WTC11 (cell line): ENCODE measurements around the gene TUBB4B. TPM values are rescaled to one million over a fixed set of nuclear protein-coding genes. Genes with fewer than 3 reads are reported as not detected.
A peak's percentile ranks its signal among the peaks of the same experiment; 100 is the strongest.

Experiments
- ATAC-seq: fragments of 200-7000 bp; cut with Tn5 transposase; 2 replicates; pipeline ENCODE4 v1.10.0; 2021; ENCODE audit warnings: mild to moderate bottlenecking, moderate library complexity
- Bru-seq: library from RNA; stranded (reverse); fragments of 400-500 nt; gene quantifications from one replicate; lab custom pipeline; 2021; lab: Mats Ljungman, UMichigan
- CTCF ChIA-PET: fragments of 300-600 bp; sonication (Branson Sonifier 250); formaldehyde crosslinking; loops from one replicate; lab custom pipeline; 2021; ENCODE audit warnings: antibody characterized with exemption; lab: Charles Lee
- POLR2A ChIA-PET: fragments of 350-600 bp; sonication (Branson Sonifier 250); formaldehyde crosslinking; loops from one replicate; lab custom pipeline; 2021; ENCODE audit warnings: antibody characterized with exemption; lab: Charles Lee
- DNase-seq: peaks from one replicate; pipeline ENCODE4 v3.0.0; 2021; ENCODE audit warnings: low spot score
- H3K27ac Mint-ChIP-seq: 2 replicates; pipeline ENCODE4 v1.8.0; 2021; ENCODE audit warnings: mixed read lengths
- H3K27me3 Mint-ChIP-seq: 2 replicates; pipeline ENCODE4 v1.8.0; 2021; ENCODE audit warnings: low read depth, mild to moderate bottlenecking, moderate library complexity, mixed read lengths
- H3K36me3 Mint-ChIP-seq: 2 replicates; pipeline ENCODE4 v1.8.0; 2021; ENCODE audit warnings: mixed read lengths
- H3K4me1 Mint-ChIP-seq: 2 replicates; pipeline ENCODE4 v1.8.0; 2022; ENCODE audit warnings: mixed read lengths
- H3K4me3 Mint-ChIP-seq: 2 replicates; pipeline ENCODE4 v1.8.0; 2021; ENCODE audit warnings: mild to moderate bottlenecking, moderate library complexity, mixed read lengths
- H3K9me3 Mint-ChIP-seq: 2 replicates; pipeline ENCODE4 v1.8.0; 2021; ENCODE audit warnings: mixed read lengths
- AFF4 ChIP-seq: sonication (generic); formaldehyde crosslinking; IDR thresholded peaks from 2 replicates; pipeline ENCODE4 v1.8.1; 2023; ENCODE audit warnings: mild to moderate bottlenecking, missing genetic modification reagents, borderline replicate concordance
- ATF3 ChIP-seq: sonication (generic); formaldehyde crosslinking; conservative IDR thresholded peaks from 2 replicates; pipeline ENCODE4 v1.8.1; 2022; ENCODE audit warnings: mild to moderate bottlenecking, missing genetic modification reagents
- ATF6 ChIP-seq: sonication (generic); formaldehyde crosslinking; IDR thresholded peaks from 2 replicates; pipeline ENCODE4 v1.8.1; 2023; ENCODE audit warnings: mild to moderate bottlenecking, missing genetic modification reagents
- CBFB ChIP-seq: sonication (generic); formaldehyde crosslinking; IDR thresholded peaks from 2 replicates; pipeline ENCODE4 v1.8.1; 2022; ENCODE audit warnings: mild to moderate bottlenecking, low read depth, missing genetic modification reagents
- E2F1 ChIP-seq: sonication (generic); formaldehyde crosslinking; IDR thresholded peaks from 2 replicates; pipeline ENCODE4 v1.8.0; 2022; ENCODE audit warnings: mild to moderate bottlenecking, missing genetic modification reagents
- ELF4 ChIP-seq: sonication (generic); formaldehyde crosslinking; IDR thresholded peaks from 2 replicates; pipeline ENCODE4 v1.8.1; 2022; ENCODE audit warnings: low read depth, mild to moderate bottlenecking, moderate library complexity, missing genetic modification reagents
- KAT7 ChIP-seq: sonication (generic); formaldehyde crosslinking; IDR thresholded peaks from 2 replicates; pipeline ENCODE4 v1.8.1; 2023; ENCODE audit warnings: missing genetic modification reagents, mild to moderate bottlenecking, borderline replicate concordance
- MAX ChIP-seq: sonication (generic); formaldehyde crosslinking; IDR thresholded peaks from 2 replicates; pipeline ENCODE4 v1.8.0; 2022; ENCODE audit warnings: mild to moderate bottlenecking, missing genetic modification reagents
- PREB ChIP-seq: sonication (generic); formaldehyde crosslinking; IDR thresholded peaks from 2 replicates; pipeline ENCODE4 v1.8.1; 2022; ENCODE audit warnings: mild to moderate bottlenecking, missing genetic modification reagents, moderate library complexity, borderline replicate concordance
- SMAD4 ChIP-seq: sonication (generic); formaldehyde crosslinking; IDR thresholded peaks from 2 replicates; pipeline ENCODE4 v1.8.0; 2022; ENCODE audit warnings: mild to moderate bottlenecking, missing genetic modification reagents
- SOX15 ChIP-seq: fragments of 250-450 bp; sonication (Bioruptor Pico); IDR thresholded peaks from 2 replicates; pipeline ENCODE4 v1.9.0; 2021; ENCODE audit warnings: mild to moderate bottlenecking
- STAT6 ChIP-seq: sonication (generic); formaldehyde crosslinking; conservative IDR thresholded peaks from 2 replicates; pipeline ENCODE4 v1.8.1; 2023; ENCODE audit warnings: mild to moderate bottlenecking, low read depth, missing genetic modification reagents, moderate library complexity
- TCF7 ChIP-seq: sonication (generic); formaldehyde crosslinking; IDR thresholded peaks from 2 replicates; pipeline ENCODE4 v1.8.0; 2022; ENCODE audit warnings: mild to moderate bottlenecking, low read depth, missing genetic modification reagents, moderate library complexity
- USF1 ChIP-seq: sonication (generic); formaldehyde crosslinking; IDR thresholded peaks from 2 replicates; pipeline ENCODE4 v1.8.0; 2022; ENCODE audit warnings: mild to moderate bottlenecking, missing genetic modification reagents
- ZNF219 ChIP-seq: sonication (generic); formaldehyde crosslinking; IDR thresholded peaks from 2 replicates; pipeline ENCODE4 v1.8.0; 2023; ENCODE audit warnings: missing genetic modification reagents, mild to moderate bottlenecking, borderline replicate concordance
- ZNF281 ChIP-seq: sonication (generic); formaldehyde crosslinking; IDR thresholded peaks from 2 replicates; pipeline ENCODE4 v1.8.0; 2023; ENCODE audit warnings: mild to moderate bottlenecking, missing genetic modification reagents
- ZNF317 ChIP-seq: sonication (generic); formaldehyde crosslinking; IDR thresholded peaks from 2 replicates; pipeline ENCODE4 v1.8.1; 2023; ENCODE audit warnings: low read depth, mild to moderate bottlenecking, moderate library complexity, missing genetic modification reagents, borderline replicate concordance
- ZNF671 ChIP-seq: fragments of 250-450 bp; sonication (Bioruptor Pico); IDR thresholded peaks from 2 replicates; pipeline ENCODE4 v1.8.0; 2021; ENCODE audit warnings: mild to moderate bottlenecking
- long read RNA-seq, 3 experiments: library from RNA in 1 of 3; library from capped mRNA in 1 of 3; library from polyadenylated mRNA in 1 of 3; unstranded in 2 of 3; stranded (forward) in 1 of 3; transcript quantifications; one replicate each; pipeline ENCODE4 v2.0.0, GENCODE V29; 2021
- total RNA-seq: library from RNA; stranded (reverse); gene quantifications from 3 replicates; pipeline ENCODE4 v1.2.3, GENCODE V29; 2021

Gene TUBB4B
- total RNA-seq: 373 to 376 TPM (median 375 TPM) in 3 replicates
- Bru-seq, nascent RNA: percentile 97 among the genes with signal in this experiment
- long read RNA-seq, experiment 1, transcript TUBB4B-201 (4 exons, 1,637 nt): major isoform, 447 of 532 reads
- long read RNA-seq, experiment 1, partial matches to known transcripts: 79 of 532 reads
- long read RNA-seq, experiment 1, other reads (novel, unspliced or antisense): 5 of 532 reads
- long read RNA-seq, experiment 2, transcript TUBB4B-201 (4 exons, 1,637 nt): major isoform, 392 of 514 reads
- long read RNA-seq, experiment 2, partial matches to known transcripts: 18 of 514 reads
- long read RNA-seq, experiment 2, other reads (novel, unspliced or antisense): 102 of 514 reads
- long read RNA-seq, experiment 3, transcript TUBB4B-201 (4 exons, 1,637 nt): major isoform, 478 of 501 reads
- long read RNA-seq, experiment 3, partial matches to known transcripts: 19 of 501 reads
- long read RNA-seq, experiment 3, other reads (novel, unspliced or antisense): 3 of 501 reads

- H3K4me1 Mint-ChIP-seq: peaks cover 39% of the 10 kb centered on the region
- no peaks in the 10 kb centered on the region for H3K27me3 Mint-ChIP-seq
- ChIA-PET POLR2A (interaction anchor here (0.6 to 1.8 kb wide), 29 partner anchors 12 to 653 kb away, joined by 3 to 30 read pairs (median 4); partner anchors contain the start of genes LRRC26, MAN1B1, NELFB and NRARP), CTCF (interaction anchor here (0.7 to 2.4 kb wide), 27 partner anchors 11 to 212 kb away, joined by 3 to 14 read pairs (median 4); partner anchors contain the start of genes CYSRT1, EXD3, MAN1B1 and NOXA1)
- H3K27ac Mint-ChIP-seq: peak within 1 kb of the TSS; percentile 87; the same call in 1 of the 2 replicates
- peak within 1 kb of the TSS; percentile 81 for H3K4me3 Mint-ChIP-seq
- H3K9me3 Mint-ChIP-seq: no peaks in the 10 kb centered on the region
- H3K36me3 Mint-ChIP-seq: peaks cover 20% of the 10 kb centered on the region
- DNase-seq: peak; percentile 98
- peak; percentile 80 for ATAC-seq
- TF ChIP-seq ATF3: no peak
- no peak for TF ChIP-seq ELF4 (CRISPR knock-in tag)
- TF ChIP-seq CBFB (CRISPR knock-in tag): no peak
- TF ChIP-seq PREB (CRISPR knock-in tag): no peak
- no peak for TF ChIP-seq MAX (CRISPR knock-in tag)
- TF ChIP-seq SMAD4 (CRISPR knock-in tag): no peak
- no peak for TF ChIP-seq ZNF317 (CRISPR knock-in tag)
- no peak for TF ChIP-seq ATF6
- no peak for TF ChIP-seq SOX15 (CRISPR knock-in tag)
- TF ChIP-seq USF1: no peak; the same call in 1 of the 2 replicates
- TF ChIP-seq STAT6: no peak
- no peak for TF ChIP-seq ZNF219
- no peak for TF ChIP-seq ZNF671
- TF ChIP-seq AFF4 (CRISPR knock-in tag): no peak
- TF ChIP-seq TCF7: no peak
- TF ChIP-seq ZNF281 (CRISPR knock-in tag): no peak
- no peak; the same call in 1 of the 2 replicates for TF ChIP-seq KAT7
- TF ChIP-seq E2F1 (CRISPR knock-in tag): no peak
These were observed at the start of gene TUBB4B for GRCh38 chr9:137240841-137241489. TUBB4B (plus strand) TSS chr9:137241287; CDS start chr9:137241361, 74 bp downstream.
